ENCODE measurements around the gene C3orf22. TPM values are rescaled to one million over a fixed set of nuclear protein-coding genes. Genes with fewer than 3 reads are reported as not detected.
A peak's percentile ranks its signal among the peaks of the same experiment; 100 is the strongest.

Gene C3orf22
- total and polyA plus RNA-seq, 12 donors, result 0.26 TPM; not detected in 11

DNA sequence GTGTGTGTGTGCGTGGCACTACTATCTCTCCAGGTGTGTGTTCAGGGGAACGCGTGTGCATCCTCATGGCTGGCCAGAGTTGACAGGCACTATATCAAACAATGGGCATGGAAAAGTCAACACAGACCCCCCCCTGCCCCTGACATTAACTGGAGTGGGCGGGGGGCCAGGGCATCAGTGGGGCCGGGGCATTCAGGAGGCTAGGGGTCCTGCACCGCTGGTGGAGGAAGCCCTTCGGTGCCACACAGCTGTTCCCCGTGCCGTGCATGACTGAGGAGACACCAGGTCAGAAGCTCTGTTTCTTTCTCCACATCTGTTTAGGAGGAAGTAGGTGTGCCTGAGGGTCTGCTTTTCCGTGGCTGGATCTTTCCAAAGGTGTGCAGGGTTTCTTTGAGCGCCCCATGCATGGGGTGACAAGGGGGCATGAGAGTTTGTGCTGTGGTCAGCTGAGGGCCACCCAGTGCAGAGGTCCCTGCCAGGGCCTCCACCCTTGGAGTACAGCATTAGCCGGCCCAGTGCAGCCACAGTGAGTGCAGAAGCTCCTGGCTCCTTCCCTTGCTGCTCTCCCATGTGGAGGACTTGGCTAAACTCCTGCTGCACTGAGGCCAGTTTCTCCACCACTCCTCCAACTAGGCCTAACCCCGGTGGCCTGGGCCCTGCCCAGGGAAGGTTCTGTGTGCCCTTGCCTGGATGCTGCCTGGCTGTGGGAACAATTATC is 7.5 kb downstream of the C3orf22 start:
- ATAC-seq (peak in 7 of 8 donors; percentile 30 to 70 (median 53)), DNase-seq (no peak)
- 72 to 81% methylated on average over 13 of the region's 13 CpGs for WGBS, 2 donors
- TF ChIP-seq, protein P1, sequence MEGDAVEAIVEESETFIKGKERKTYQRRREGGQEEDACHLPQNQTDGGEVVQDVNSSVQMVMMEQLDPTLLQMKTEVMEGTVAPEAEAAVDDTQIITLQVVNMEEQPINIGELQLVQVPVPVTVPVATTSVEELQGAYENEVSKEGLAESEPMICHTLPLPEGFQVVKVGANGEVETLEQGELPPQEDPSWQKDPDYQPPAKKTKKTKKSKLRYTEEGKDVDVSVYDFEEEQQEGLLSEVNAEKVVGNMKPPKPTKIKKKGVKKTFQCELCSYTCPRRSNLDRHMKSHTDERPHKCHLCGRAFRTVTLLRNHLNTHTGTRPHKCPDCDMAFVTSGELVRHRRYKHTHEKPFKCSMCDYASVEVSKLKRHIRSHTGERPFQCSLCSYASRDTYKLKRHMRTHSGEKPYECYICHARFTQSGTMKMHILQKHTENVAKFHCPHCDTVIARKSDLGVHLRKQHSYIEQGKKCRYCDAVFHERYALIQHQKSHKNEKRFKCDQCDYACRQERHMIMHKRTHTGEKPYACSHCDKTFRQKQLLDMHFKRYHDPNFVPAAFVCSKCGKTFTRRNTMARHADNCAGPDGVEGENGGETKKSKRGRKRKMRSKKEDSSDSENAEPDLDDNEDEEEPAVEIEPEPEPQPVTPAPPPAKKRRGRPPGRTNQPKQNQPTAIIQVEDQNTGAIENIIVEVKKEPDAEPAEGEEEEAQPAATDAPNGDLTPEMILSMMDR (IDR thresholded peaks at IDR 0.05), result no peak
- no peak overlapping the region for H3K27ac ChIP-seq
- H3K4me3 ChIP-seq, result no peak overlapping the region
- H3K27me3 ChIP-seq, result peaks cover 0 to 8% (median 0%) of the 10 kb centered on the region in 7 donors
- intact Hi-C loops (cut with DNase I), result no loop called here
- H3K36me3 ChIP-seq, result no peaks in the 10 kb centered on the region
- H3K4me1 ChIP-seq, result peaks cover 0 to 5% (median 0%) of the 10 kb centered on the region in 9 donors
- no peaks in the 10 kb centered on the region for H3K9me3 ChIP-seq

DNA sequence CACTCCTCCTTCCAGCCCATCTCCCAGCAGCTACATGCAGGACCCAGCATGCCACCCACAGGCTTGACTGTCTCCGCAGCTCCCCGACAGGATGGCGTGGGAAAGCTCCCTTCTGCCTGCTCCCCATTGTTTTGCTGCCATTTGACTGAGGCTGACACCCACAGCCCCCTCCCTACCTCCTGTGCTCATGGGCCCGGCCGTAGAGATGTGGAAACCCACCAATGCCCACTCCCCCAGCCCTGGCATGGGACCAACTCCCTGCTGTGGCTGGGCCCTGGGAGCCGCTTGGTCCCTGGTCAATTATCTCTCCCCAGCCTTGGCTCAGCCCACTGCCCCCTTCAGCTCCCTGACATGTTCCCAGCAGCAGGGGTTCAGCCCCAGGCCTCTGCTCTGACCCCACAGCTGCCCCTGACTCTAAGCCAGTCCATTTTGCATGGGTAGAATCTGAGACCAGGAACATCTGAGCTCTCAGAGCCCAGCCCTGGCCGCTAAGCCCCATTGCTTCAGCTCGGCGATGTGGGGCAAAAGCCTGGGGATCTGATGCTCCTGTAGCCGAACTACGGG is 8.2 kb downstream of the C3orf22 start:
- TF ChIP-seq, protein P1 (IDR thresholded peaks at IDR 0.05), result no peak
- Histone ChIP-seq H3K27me3 (peaks cover 0 to 8% (median 0%) of the 10 kb centered on the region in 7 donors), H3K36me3 (no peaks in the 10 kb centered on the region), H3K27ac (no peak overlapping the region), H3K4me1 (peaks cover 0 to 5% (median 0%) of the 10 kb centered on the region in 9 donors), H3K9me3 (no peaks in the 10 kb centered on the region), H3K4me3 (no peak overlapping the region)
- no peak for DNase-seq
- ATAC-seq, result no peak
- intact Hi-C loops (cut with DNase I), result no loop called here
- 83 to 88% methylated on average over 11 of the region's 11 CpGs for WGBS, 2 donors

DNA sequence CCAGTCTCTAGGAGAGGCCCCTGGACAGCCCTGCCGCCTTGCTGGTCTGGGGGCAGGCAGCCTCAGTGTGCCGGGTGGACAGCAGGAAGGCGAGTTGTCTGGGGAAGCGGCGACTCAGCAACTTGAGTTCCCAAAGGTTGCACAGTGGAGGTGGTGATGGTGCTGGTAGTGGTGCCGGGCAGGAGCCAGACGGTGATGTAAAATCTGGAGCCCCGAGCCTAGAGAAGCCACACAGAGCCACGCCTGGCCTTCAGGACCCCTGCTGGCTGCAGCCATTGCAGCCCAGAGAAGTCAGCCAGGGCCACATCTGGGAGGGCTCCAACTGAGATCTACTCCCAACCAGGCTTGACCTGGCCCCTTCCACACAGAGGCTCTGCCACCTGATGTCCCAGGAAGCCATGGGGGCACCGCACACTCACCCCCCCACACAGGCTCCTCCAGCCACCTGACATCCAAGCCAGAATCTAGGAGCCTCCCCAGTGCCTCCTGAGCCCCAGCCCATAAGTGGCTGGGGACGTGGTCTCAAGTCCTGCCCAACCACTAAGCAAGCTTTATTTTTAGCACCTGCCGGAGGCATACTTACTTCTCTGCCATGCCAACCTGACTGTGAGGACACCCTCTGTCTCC is 8.8 kb downstream of the C3orf22 start:
- Histone ChIP-seq H3K27me3 (peaks cover 0 to 8% (median 0%) of the 10 kb centered on the region in 7 donors), H3K9me3 (no peaks in the 10 kb centered on the region), H3K36me3 (no peaks in the 10 kb centered on the region), H3K27ac (no peak overlapping the region), H3K4me1 (peaks cover 0 to 5% (median 0%) of the 10 kb centered on the region in 9 donors), H3K4me3 (no peak overlapping the region)
- 67 to 68% methylated on average over 12 of the region's 12 CpGs for WGBS, 2 donors
- TF ChIP-seq, protein P1 (IDR thresholded peaks at IDR 0.05), result no peak
- DNase-seq (no peak), ATAC-seq (peak in 3 of 8 donors; percentile 19 to 24 (median 20))
- intact Hi-C loops (cut with DNase I), result no loop called here

DNA sequence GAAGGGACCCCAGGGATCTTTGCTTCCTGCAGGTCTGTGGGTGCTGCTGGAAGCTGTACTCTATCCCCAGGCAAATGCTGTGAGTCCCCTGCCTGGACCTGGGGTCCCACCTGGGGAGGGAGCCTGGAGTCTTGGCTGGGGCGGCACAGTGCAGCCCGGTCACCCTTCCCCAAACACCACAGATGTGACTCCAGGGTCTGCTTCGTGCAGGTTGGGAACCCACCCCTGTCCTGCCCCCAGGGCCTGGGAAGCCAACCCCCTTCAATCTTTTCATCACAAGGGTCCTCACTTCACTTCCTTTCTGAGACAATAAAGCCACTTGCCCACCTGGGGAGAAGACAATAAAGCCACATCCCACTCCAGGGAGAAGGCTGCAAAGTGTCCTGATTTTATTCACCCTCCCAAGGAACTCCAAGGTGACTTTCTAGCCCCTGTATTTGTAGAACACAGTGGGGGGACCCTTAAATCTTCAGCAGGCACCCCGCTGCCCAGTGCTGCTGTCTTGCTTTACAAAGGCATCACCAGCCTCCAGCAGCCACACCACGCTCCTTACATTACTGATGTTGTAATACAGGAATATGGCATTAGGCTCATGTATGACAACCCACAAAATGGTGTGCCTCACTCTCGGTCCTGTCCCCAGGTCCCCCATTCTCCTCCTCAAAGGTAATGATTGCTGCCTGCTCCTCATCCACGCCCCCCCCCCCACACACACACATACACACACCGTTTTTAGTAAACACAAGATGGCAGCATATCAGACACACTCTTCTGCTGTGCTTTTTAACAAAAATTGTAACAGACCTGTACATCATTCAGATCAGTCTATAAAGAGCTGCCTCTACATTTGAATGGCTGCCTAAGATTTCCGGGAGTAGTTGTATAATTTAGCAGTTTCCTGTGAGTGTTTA is 9.9 kb downstream of the C3orf22 start:
- Histone ChIP-seq H3K4me3 (no peak overlapping the region), H3K9me3 (no peaks in the 10 kb centered on the region), H3K27me3 (peaks cover 0 to 13% (median under 1%) of the 10 kb centered on the region in 7 donors), H3K36me3 (no peaks in the 10 kb centered on the region), H3K27ac (no peak overlapping the region), H3K4me1 (peaks cover 0 to 5% (median 0%) of the 10 kb centered on the region in 9 donors)
- ATAC-seq, result no peak
- TF ChIP-seq, protein P1 (IDR thresholded peaks at IDR 0.05), result no peak
- intact Hi-C loops (cut with DNase I), result no loop called here
- 57 to 66% methylated on average over 9 of the region's 9 CpGs for WGBS, 2 donors
- DNase-seq, result no peak

All from heart right ventricle (tissue), 16 donors.